Measurements from ENCODE around the gene AHRR. TPM values are rescaled to one million over a fixed set of nuclear protein-coding genes. Genes with fewer than 3 reads are reported as not detected.

AHRR gene
- total RNA-seq, 1 donor from 2014 or later = 4.5 TPM

DNA sequence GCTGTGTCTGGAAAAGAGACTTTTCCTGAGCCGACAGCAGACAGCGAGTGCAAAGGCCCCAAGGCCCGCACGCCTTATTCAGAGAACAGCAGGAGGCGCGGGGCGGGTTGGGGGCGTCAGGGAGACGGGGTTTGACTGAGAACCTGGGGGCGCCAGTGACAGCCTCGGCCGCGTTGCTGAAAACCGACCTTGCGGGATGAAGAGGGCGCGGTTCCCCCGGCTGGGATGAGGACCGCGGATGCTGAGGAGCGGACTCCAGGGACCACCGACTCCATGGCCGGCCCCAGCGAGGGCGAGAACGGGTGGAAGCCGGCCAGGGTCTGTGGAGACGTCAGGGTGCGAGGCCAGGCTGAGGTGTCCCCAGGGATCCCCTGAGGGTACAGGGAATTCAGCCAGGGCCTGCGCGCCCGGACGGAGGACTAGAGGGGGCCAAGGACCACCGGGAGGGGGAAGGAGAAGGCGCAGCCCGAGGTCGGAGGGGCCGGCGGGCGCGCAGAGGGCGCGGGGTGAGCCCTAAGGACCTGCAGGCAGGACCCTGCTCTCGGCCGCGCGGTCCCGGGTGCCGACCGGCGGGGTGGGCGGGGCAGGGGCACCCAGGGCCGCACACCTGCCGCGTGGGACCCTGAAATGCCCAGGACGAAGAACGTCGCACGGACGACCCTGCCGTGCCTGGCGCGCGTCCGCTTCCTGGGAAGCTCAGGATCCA is 837 bp upstream of the AHRR start:
- no peak for DNase-seq (ENCODE audit: low read depth in 2 of 2)

GRCh38 chr5:321726-322251 is 275 bp downstream of the AHRR start:
- no peak for DNase-seq (ENCODE audit: low read depth in 2 of 2)

DNA sequence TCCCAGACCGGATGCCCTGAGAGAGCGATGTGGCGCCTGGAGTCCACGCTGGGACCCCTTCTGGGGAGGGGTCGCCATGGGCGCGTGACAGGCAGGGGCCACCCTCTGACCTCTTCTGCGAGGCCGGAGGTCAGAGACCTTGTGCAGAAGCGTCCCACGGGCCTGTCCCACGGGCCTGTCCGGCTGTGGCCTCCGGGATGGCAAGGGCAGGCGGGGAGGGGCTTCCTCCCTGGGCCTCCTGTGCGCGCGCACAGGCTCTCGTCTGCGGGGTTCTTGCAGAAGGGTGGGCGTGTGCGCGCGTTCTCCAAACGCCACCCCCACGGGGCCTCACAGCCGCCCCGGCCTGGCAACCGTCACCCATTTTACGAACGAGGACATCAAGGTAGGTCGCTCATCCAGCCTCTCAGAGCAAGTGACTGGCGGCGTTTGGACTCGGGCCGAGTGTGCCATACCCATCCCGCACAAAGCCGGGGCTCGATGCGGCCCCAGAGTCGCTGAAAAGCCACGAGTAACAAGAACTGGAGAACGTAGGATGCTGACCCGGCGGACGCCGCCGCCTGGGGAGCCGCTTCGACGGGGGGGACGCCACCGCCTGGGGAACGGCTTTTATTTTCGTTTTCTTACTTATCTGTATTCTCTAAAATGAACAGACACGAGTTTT is 897 bp downstream of the AHRR start:
- DNase-seq (ENCODE audit: low read depth in 2 of 2) = peak in 1 of 2 donors; percentile 32

- no peak for DNase-seq (ENCODE audit: low read depth in 2 of 2)
Measured at GRCh38 chr5:322942-323879, 1.7 kb downstream of the AHRR start.

GRCh38 chr5:324736-325612 is 3.5 kb downstream of the AHRR start:
- no peak for DNase-seq (ENCODE audit: low read depth in 2 of 2)

DNA sequence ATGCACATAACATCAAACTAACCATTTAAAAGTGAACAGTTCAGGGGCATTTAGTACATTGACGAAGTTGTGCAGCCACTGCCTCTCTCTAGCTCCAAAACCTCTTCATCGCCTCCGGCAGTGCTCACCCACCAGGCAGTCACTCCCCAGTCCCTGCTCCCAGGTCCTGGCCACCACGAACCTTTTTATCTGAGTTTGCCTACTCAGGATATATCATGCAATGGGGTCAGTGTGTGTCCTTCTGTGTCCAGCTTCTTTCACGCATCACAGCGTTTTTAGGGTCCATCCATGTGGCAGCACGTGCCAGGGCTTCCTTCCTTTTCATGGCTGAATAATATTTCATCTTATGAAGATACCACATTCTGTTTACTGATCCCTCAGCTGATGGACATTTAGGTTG is 4.6 kb downstream of the AHRR start:
- DNase-seq (ENCODE audit: low read depth in 2 of 2) = no peak

DNA sequence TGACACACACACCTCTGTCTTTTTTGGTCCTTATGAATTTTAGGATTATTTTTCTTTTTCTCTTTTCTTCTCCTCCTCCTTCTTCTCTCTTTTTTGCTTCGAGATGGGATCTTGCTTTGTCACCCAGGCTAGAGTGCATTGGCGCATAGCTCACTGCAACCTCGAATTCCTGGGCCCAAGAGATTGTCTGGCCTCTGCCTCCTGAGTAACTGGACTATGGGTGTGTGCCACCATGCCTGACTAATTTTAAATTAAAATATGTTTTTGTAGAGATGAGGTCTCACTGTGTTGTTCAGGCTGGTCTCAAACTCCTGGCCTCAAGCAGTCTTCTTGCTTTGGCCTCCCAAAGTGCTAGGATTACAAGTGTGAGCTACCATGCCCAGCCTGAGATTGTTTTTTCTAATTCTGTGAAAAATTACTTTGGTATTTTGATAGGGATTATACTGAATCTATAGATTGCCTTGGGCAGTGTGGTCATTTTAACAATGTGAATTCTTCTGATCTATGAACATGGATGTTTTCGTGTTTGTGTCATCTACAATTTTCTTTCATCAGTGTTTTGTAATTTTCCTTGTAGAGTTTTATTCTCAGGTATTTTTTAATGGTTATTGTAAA is 7.7 kb downstream of the AHRR start:
- no peak for DNase-seq (ENCODE audit: low read depth in 2 of 2)

DNA sequence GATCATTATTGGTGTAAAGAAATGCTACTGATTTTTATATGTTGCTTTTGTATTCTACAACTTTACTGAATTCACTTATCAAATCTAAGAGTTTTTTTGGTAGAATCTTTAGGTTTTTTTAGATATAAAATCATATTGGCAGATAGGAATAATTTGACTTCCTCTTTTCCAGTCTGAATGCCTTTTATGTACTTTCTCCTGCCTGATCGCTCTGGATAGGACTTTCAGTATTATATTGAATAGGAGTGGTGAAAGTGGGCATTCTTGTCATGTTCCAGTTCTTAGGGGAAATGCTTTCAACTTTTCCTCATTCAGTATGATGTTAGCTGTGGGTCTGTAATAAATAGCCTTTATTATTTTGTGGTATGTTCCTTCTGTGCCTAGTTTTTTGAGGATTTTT is 8.3 kb downstream of the AHRR start:
- no peak for DNase-seq (ENCODE audit: low read depth in 2 of 2)

GRCh38 chr5:332843-333242 is 11.3 kb downstream of the AHRR start:
- DNase-seq (ENCODE audit: low read depth in 2 of 2) = no peak

- no peak for DNase-seq (ENCODE audit: low read depth in 2 of 2)
Measured at GRCh38 chr5:333945-334344, 12.4 kb downstream of the AHRR start.

GRCh38 chr5:334903-335739 is 13.6 kb downstream of the AHRR start:
- no peak for DNase-seq (ENCODE audit: low read depth in 2 of 2)

GRCh38 chr5:335740-336038 is 14.2 kb downstream of the AHRR start:
- DNase-seq (ENCODE audit: low read depth in 2 of 2) = no peak

GRCh38 chr5:337563-338130 is 16.1 kb downstream of the AHRR start:
- no peak for DNase-seq (ENCODE audit: low read depth in 2 of 2)

DNA sequence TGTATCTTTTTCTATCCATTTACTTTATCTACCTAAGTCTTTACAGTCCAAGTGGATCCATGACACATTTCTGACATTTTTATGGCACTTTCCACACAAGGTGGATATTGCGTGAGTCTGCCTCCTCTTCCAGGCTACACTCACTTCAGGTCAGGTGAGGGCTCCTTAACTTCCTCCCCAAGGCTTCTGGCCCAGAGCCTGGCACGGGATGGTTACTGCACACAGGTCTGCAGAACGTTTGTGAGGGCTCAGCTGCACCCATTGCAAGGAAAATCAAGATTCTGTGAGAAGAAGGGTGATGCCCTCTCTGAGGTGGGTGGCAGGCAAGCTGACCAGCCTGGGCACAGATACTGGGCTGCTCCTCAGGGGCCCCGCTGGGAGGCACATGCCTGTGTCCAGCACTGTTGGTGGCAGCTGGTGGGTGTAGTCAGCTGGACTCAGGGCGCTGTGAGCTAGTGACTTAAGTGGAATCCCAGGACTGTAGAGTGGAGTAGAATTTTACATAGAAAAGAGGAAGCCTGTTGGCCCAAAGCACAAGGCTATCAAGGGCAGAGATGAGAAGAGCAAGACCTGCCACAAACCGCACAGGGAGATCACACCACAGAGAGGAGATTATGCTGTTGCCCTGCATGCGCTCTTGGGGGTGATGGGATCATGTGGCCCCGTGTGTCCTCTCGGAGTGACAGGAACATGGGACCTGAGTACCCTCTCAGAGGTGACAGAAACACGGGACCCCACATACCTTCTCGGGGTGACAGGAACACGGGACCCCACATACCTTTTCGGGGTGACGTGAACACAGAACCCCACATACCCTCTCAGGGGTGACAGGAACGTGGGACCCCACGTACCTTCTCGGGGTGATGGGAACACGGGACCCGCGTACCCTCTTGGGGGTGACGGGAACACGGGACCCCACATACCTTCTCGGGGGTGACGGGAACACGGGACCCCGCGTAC is 21.3 kb downstream of the AHRR start:
- DNase-seq (ENCODE audit: low read depth in 2 of 2) = no peak

DNA sequence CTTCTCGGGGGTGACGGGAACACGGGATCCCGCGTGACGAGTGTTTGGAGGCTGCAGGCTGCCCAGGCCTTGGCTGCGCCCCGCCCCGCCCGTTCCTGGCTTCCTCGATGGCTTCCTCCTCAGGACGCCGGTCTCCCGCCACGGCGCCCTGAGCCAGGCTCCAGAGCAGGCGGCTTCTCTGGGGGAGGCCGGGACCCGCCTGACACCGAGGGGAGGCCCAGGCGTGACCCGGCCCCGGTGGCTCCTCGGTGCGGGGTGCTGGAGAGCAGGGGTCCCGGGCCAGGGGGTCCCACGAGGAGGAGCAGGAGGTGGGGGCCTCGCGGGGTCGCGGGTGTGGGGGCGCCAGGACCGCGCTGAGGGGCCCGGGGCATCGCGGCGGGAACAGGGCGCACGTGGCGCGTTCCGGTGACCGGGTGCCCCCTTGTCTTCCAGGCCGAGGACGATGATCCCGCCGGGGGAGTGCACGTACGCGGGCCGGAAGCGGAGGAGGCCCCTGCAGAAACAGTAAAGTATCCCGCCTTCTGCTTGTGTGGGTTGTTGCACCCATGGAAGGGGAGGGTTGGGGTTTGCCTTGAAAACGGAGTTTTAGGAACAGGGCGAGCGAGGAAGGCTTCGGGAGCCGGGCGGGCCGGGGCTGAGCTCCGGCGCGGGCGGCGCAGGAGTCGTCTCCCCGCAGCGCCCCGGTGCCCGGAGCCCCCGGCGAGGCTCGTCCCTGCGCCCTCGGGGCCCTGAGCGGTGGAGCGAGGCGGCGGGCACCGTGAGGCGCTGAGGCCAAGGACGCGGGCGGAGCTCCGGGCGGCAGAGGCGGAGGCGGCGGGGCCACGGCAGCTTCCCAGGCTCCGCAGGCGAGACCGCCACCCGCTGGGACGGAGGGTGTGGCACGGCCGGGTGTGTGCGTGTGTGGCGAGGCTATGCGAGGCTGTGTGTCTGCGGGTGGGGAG is 22.2 kb downstream of the AHRR start:
- DNase-seq (ENCODE audit: low read depth in 2 of 2) = peak in 1 of 2 donors; percentile 69

DNA sequence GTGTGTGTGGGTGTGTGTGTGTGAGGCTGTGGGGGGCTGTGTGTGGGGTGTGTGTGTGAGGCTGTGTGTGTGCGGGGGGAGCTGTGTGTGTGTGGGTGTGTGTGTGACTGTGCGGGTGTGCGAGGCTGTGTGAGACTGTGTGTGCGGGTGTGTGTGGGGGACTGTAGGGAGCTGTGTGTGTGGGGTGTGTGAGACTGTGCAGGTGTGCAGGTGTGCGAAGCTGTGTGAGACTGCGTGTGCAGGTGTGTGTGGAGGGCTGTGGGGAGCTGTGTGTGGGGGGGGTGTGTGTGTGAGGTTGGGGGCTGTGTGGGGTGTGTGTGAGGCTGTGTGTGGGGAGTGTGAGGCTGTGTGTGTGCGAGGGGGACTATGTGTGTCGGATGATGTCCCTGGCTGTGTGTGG is 23.2 kb downstream of the AHRR start:
- no peak for DNase-seq (ENCODE audit: low read depth in 2 of 2)
